Activated CD8-positive, alpha-beta T cell treated with anti-CD3 and anti-CD28 coated beads, Interleukin-2, amount 10 ng/mL, durations not matched to agents 7 days and 5 days (primary cell): ENCODE results near the gene PPP1R13B. TPM values are rescaled to one million over a fixed set of nuclear protein-coding genes. Genes with fewer than 3 reads are reported as not detected.

Source experiments
- ATAC-seq: fragments of 150-1000 bp; cut with Tn5 transposase; one replicate; pipeline ENCODE4 v1.10.0; 2021; ENCODE audit warnings: moderate library complexity
- CTCF ChIA-PET: fragments of 350-600 bp; sonication (Branson Sonifier 250); formaldehyde crosslinking; loops from one replicate; lab custom pipeline; 2021; ENCODE audit warnings: antibody characterized with exemption; lab: Charles Lee
- POLR2A ChIA-PET: fragments of 350-600 bp; sonication (Branson Sonifier 250); formaldehyde crosslinking; loops from one replicate; lab custom pipeline; 2021; ENCODE audit warnings: antibody characterized with exemption; lab: Charles Lee
- DNase-seq: peaks from one replicate; pipeline ENCODE4 v3.0.0-alpha.2; 2020
- H3K27ac Mint-ChIP-seq: one replicate; pipeline ENCODE4 v1.8.0; 2021; ENCODE audit warnings: mild to moderate bottlenecking, mixed read lengths
- H3K27me3 Mint-ChIP-seq: one replicate; pipeline ENCODE4 v1.8.0; 2021; ENCODE audit warnings: low read depth, mixed read lengths
- H3K36me3 Mint-ChIP-seq: one replicate; pipeline ENCODE4 v1.8.0; 2021; ENCODE audit warnings: low read depth, mixed read lengths
- H3K4me1 Mint-ChIP-seq: one replicate; pipeline ENCODE4 v1.8.0; 2021; ENCODE audit warnings: low read depth, mixed read lengths
- H3K4me3 Mint-ChIP-seq: one replicate; pipeline ENCODE4 v1.8.0; 2021; ENCODE audit warnings: mild to moderate bottlenecking, mixed read lengths
- H3K9me3 Mint-ChIP-seq: one replicate; pipeline ENCODE4 v1.8.0; 2022; ENCODE audit warnings: mixed read lengths; ENCODE audit not compliant: insufficient read depth
- total RNA-seq, 2 experiments: library from RNA; stranded (reverse); gene quantifications; one replicate each; pipeline ENCODE4 v1.2.3, GENCODE V29; 2021

Gene PPP1R13B
- total RNA-seq, 2 experiments from 2014 or later, result 11.9 to 12.6 TPM

DNA sequence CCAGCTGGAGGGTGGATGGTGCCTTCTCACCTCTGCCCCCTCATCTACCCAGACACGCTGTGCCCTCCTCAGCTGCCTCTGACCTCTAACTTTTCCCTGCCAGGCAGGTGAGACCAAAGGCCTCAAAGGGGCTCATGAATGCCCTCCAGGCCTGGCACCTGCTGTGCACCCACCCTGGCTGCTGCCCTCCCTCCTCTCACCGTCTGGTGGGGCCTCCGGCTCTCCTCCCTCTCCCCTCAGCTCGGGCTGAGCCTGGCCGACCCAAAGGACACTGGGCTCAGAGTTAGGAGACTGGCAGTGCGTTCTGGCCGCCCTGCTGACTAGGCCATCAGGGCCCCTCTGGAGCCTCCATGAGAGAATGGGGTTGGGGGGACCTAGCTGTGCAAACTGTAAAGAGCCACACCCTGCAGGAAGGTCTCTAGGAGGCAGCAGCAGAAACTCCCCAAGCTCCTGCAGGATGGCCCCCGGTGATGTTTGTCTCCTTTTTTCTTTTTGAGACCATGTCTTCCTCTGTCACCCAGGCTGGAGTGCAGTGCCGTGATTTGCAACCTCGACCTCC, 40.3 kb upstream of the PPP1R13B start:
- Mint-ChIP-seq H3K27me3 (no peaks in the 10 kb centered on the region), H3K27ac (no peak overlapping the region), H3K4me3 (no peak overlapping the region), H3K9me3 (no peaks in the 10 kb centered on the region), H3K36me3 (no peaks in the 10 kb centered on the region), H3K4me1 (no peaks in the 10 kb centered on the region)
- ATAC-seq (no peak), DNase-seq (no peak)
- POLR2A ChIA-PET, result no interaction called here
- CTCF ChIA-PET, result no interaction called here

DNA sequence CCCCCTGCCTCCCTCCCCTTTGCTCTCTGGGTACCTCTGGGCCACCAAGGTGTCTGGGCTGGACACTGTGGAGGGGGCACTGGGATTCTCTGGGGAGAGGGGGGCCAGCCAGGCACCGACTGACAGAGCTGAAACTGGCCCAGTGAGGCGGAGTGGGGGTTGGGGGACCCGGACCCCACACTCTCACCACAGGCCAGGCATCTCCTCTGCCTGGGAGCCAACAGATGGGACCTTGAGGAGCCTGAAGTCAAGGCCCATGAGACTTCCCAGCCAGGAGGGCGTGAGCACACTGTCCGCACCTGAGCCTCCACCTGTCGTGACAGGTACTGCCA, 39.8 kb upstream of the PPP1R13B start:
- H3K4me1 Mint-ChIP-seq, result no peaks in the 10 kb centered on the region
- ChIA-PET CTCF (no interaction called here), POLR2A (no interaction called here)
- DNase-seq (no peak), ATAC-seq (no peak)
- no peak overlapping the region for H3K27ac Mint-ChIP-seq
- H3K27me3 Mint-ChIP-seq, result no peaks in the 10 kb centered on the region
- H3K4me3 Mint-ChIP-seq, result no peak overlapping the region
- H3K9me3 Mint-ChIP-seq, result no peaks in the 10 kb centered on the region
- H3K36me3 Mint-ChIP-seq, result no peaks in the 10 kb centered on the region

DNA sequence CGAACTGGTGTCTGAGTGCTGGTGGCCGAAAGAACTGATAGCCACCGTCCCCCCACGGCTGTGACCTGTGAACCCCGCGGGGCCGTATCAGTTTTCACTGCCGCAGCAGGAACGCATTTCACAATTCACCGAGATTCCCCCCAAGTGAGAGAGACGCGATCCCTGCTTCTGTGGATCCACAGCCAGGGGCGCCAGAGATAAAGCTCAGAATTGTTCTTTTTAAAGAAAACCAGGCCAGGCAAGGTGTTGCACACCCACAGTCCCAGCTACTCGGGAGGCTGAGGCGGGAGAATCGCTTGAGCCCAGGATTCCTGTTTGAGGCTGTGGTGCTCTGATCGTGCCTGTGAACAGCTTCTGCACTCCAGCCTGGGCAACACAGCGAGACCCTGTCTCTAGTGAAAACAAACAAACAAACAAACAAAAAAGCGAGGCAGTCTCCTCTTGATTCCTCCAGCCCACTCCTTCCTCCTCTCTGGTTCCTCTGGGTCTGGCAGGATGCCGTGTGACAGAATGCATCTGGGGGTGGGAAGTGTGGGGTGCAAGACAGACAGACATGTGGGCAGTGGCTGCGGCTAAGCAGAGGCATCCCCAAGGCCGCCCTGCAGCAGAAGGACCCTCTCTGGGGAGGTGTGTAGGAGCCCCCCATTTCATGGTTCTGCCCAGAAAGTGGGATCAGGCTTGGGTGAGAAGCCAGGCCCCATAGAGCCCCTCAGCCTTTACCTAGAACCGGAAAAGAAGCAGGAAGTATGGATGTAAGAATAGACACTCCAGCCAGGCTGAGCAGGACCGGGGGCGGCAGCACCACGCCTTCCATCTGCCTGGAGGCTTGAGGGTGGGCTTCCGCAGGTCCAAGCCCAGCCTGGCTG, 39.2 kb upstream of the PPP1R13B start:
- Mint-ChIP-seq H3K4me3 (no peak overlapping the region), H3K9me3 (no peaks in the 10 kb centered on the region), H3K27ac (no peak overlapping the region), H3K27me3 (no peaks in the 10 kb centered on the region), H3K36me3 (no peaks in the 10 kb centered on the region), H3K4me1 (no peaks in the 10 kb centered on the region)
- POLR2A ChIA-PET, result no interaction called here
- DNase-seq (no peak), ATAC-seq (no peak)
- CTCF ChIA-PET, result interaction anchor here (1.1 kb wide), 1 partner anchor 14 kb away, joined by 4 read pairs; no protein-coding TSS in a partner anchor

DNA sequence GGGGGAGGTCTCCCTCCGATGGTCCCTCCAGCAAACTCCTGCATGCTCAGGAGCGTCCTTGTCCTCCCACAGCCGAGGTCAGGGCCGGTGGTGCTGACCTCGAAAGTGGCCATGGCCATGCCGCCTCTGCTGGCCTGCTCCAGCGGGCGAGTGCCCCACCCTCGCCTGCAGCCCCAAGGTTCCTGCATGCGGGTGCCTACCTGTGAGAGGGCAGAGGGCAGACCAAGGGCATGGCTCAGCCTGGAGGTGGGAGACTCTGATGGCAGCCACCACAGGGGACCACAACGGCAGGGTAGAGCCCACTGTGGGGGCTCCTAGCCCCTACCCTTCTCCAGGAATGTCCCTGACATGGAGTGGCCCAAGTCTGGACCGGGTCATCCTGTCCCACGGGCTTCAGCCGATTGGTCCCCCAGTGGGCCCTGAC, 38.1 kb upstream of the PPP1R13B start:
- H3K4me3 Mint-ChIP-seq, result no peak overlapping the region
- no peaks in the 10 kb centered on the region for H3K9me3 Mint-ChIP-seq
- peaks cover 2% of the 10 kb centered on the region for H3K4me1 Mint-ChIP-seq
- POLR2A ChIA-PET, result no interaction called here
- no peak for ATAC-seq
- no peaks in the 10 kb centered on the region for H3K36me3 Mint-ChIP-seq
- H3K27me3 Mint-ChIP-seq, result no peaks in the 10 kb centered on the region
- no peak overlapping the region for H3K27ac Mint-ChIP-seq
- DNase-seq, result no peak
- CTCF ChIA-PET, result interaction anchor here (1.1 kb wide), 1 partner anchor 15 kb away, joined by 4 read pairs; no protein-coding TSS in a partner anchor

DNA sequence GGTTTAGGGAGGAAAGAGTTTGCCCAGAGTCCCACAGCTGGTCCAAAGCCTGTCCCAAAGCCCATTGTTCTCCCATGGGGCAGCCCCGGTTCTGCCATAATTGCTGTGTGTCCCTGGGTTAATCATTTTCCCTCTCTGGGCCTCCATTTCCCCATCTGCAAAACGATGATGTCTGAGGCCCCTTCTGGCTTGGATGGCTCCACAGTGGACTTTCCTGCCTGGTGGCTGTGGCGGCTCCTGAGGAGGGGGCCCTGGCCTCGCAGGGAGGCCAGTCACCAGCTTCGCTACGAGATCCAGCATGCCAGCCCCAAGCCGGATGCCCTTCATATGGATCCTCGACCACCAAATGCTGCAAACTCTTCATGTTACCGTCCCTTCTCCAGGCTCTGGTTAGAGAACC, 37.5 kb upstream of the PPP1R13B start:
- peaks cover 9% of the 10 kb centered on the region for H3K4me1 Mint-ChIP-seq
- DNase-seq (no peak), ATAC-seq (no peak)
- no peak overlapping the region for H3K27ac Mint-ChIP-seq
- H3K27me3 Mint-ChIP-seq, result no peaks in the 10 kb centered on the region
- no peaks in the 10 kb centered on the region for H3K9me3 Mint-ChIP-seq
- ChIA-PET POLR2A (no interaction called here), CTCF (interaction anchor here (0.6 to 7.4 kb wide), 3 partner anchors 15 to 193 kb away, joined by 3 to 36 read pairs (median 4); no protein-coding TSS in a partner anchor)
- no peak overlapping the region for H3K4me3 Mint-ChIP-seq
- H3K36me3 Mint-ChIP-seq, result no peaks in the 10 kb centered on the region

DNA sequence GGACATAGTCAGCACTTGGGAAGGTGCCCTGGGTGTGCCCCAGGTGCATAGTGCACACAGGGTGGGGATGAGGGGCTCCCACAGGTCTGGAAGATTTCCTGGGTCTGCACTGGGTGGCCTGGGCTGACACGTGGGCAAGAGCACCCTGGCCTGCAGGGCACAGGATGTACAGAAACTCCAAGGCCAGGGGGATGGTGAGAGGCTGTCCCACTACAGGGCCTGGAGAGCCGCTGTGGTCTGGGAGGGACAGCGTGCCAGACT, 35.8 kb upstream of the PPP1R13B start:
- DNase-seq (no peak), ATAC-seq (no peak)
- H3K4me3 Mint-ChIP-seq, result no peak overlapping the region
- ChIA-PET CTCF (interaction anchor here (7.4 kb wide), 1 partner anchor 17 kb away, joined by 36 read pairs; no protein-coding TSS in a partner anchor), POLR2A (no interaction called here)
- no peaks in the 10 kb centered on the region for H3K36me3 Mint-ChIP-seq
- no peaks in the 10 kb centered on the region for H3K27me3 Mint-ChIP-seq
- no peaks in the 10 kb centered on the region for H3K9me3 Mint-ChIP-seq
- peaks cover 15% of the 10 kb centered on the region for H3K4me1 Mint-ChIP-seq
- no peak overlapping the region for H3K27ac Mint-ChIP-seq

DNA sequence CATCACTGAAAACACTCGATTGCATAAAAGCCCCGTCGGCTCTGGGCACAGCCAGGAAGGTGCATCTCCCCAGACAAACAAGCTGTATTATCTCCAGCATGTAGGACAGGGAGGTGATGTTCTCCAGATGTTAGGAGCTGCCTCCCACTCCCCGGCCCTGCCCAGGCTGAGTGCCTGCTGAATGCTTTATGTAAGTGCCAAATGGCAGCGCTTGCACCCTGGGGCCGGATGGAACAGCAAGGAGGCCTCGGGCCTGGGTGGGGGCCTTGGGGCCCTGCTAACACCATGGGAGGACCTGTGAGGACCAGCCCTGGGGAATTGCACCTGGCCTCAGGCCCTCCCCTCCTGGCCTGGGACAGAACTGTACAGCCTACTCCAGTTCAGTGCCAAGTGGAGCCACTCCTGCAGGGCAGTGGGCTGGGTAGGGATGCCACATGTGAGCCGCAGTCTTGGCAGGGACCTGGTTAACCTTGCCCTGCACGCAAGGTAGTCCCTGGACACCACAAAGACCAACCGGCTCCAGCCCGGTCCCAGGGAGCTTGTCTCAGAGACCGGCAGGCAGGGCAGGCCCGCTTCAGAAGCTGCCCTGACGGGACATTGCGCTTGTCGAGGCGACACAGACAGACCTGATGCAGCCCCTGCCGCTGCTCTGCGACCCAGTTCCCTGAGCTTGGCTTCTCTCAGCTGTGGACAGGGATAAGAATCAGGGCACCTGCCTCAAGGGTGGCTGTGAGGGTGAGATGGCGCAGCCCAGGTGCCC, 35.3 kb upstream of the PPP1R13B start:
- H3K9me3 Mint-ChIP-seq, result no peaks in the 10 kb centered on the region
- no peaks in the 10 kb centered on the region for H3K36me3 Mint-ChIP-seq
- no peaks in the 10 kb centered on the region for H3K27me3 Mint-ChIP-seq
- DNase-seq (no peak), ATAC-seq (peak; percentile 27)
- H3K4me1 Mint-ChIP-seq, result peaks cover 15% of the 10 kb centered on the region
- H3K4me3 Mint-ChIP-seq, result no peak overlapping the region
- ChIA-PET CTCF (interaction anchor here (7.4 kb wide), 1 partner anchor 18 kb away, joined by 36 read pairs; no protein-coding TSS in a partner anchor), POLR2A (no interaction called here)
- no peak overlapping the region for H3K27ac Mint-ChIP-seq

DNA sequence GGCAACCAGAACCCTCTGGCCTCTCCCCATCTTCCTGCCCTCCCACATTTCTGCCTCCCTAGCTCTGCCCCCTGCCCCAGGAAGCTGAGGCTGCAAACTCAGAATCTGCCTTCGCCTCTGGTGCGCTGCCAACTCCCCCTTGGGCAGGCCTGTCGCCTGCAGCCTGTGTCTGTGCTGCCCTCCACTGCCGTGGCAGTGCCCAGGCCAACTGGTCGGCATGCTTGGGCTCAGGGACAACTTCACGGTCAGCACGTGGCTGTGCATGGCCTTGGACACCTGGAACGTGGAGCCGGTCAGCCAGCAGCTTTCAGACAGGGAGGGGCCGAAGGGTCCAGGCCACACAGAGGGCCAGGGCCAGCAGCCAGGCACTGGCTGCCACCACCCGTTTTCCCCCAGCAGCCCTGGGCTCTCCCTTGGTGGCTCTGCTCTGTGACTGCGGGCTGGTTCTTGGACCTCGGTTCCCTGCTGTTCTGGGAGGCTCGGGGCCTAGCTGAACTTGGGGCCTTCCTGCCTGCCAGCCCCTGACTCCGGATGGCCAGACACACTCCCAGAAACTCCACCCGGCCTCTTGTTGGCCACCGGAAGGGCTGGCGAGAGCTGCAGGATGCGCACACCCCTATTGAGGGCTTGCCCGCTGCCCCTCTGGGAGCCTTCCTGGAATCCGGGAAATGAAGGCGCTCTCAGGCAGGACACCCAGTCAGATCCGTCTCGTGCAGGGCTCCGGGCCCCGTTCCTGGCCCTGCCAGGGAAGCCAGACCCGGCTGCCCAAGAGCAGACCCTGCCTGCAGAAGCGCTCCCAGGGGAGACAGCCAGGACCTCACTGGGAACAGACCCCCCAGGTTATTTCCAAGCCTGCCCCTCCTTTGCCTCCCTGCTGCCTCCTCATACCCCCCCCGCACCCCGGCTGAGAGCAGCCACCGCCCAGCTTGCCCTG, 34.2 kb upstream of the PPP1R13B start:
- no peak overlapping the region for H3K4me3 Mint-ChIP-seq
- peaks cover 15% of the 10 kb centered on the region for H3K4me1 Mint-ChIP-seq
- CTCF ChIA-PET, result interaction anchor here (0.9 to 7.4 kb wide), 2 partner anchors 19 to 73 kb away, joined by 5 to 36 read pairs; no protein-coding TSS in a partner anchor
- DNase-seq, result no peak
- ATAC-seq, result no peak
- no peaks in the 10 kb centered on the region for H3K27me3 Mint-ChIP-seq
- no peaks in the 10 kb centered on the region for H3K9me3 Mint-ChIP-seq
- H3K27ac Mint-ChIP-seq, result no peak overlapping the region
- H3K36me3 Mint-ChIP-seq, result no peaks in the 10 kb centered on the region
- POLR2A ChIA-PET, result no interaction called here

DNA sequence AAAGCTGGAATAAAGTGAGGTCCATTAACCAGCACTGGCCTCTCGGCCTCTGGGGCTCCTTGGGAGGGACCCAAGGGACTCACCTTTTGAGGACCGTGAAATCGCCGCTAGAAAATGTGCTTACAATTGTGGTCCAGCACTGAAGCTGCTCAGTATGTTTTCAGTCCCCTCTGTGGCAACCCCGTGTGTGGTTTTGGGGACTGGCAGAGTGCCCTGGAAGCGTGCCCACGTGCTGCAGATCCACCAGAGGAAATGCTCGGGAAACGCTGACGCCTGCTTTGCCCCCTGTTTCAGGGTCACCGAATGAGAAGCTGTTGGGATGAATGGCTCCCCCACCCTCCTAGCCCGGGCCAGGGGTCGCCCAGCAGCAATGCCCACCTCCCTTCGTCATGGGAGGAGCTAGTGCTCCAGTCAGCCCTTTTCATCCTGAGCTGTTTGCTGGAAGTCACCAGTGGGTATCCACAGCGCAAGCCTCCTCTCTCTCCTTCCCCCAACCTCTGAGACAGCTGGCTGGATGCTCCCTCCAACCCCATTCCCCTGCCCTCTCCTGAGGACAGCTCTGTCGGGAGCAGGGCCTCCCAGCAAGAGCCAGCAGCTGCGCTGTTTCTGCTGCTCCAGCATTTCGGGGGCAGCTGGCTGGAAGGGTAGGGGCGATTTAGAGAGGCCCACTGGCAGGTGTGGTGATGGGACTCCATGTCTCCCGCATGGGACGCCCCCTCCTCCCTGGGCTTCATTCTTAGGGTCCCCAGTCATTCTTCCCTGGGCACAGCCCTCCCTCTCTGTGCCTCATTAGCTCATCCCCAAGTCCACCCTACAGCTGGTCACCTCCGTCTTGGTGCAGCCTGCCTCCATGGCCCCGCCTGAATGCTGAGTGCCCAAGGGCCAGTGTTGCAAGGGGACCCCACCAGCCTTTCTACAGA, 33.2 kb upstream of the PPP1R13B start:
- ChIA-PET POLR2A (interaction anchor here (0.7 to 0.8 kb wide), 2 partner anchors 8 to 21 kb away, joined by 3 to 4 read pairs; no protein-coding TSS in a partner anchor), CTCF (interaction anchor here (0.9 to 7.4 kb wide), 3 partner anchors 20 to 72 kb away, joined by 5 to 36 read pairs (median 5); no protein-coding TSS in a partner anchor)
- Mint-ChIP-seq H3K27me3 (no peaks in the 10 kb centered on the region), H3K4me3 (peak overlapping the region; percentile 25), H3K27ac (no peak overlapping the region), H3K36me3 (no peaks in the 10 kb centered on the region), H3K9me3 (no peaks in the 10 kb centered on the region), H3K4me1 (peaks cover 15% of the 10 kb centered on the region)
- DNase-seq, result no peak
- no peak for ATAC-seq

DNA sequence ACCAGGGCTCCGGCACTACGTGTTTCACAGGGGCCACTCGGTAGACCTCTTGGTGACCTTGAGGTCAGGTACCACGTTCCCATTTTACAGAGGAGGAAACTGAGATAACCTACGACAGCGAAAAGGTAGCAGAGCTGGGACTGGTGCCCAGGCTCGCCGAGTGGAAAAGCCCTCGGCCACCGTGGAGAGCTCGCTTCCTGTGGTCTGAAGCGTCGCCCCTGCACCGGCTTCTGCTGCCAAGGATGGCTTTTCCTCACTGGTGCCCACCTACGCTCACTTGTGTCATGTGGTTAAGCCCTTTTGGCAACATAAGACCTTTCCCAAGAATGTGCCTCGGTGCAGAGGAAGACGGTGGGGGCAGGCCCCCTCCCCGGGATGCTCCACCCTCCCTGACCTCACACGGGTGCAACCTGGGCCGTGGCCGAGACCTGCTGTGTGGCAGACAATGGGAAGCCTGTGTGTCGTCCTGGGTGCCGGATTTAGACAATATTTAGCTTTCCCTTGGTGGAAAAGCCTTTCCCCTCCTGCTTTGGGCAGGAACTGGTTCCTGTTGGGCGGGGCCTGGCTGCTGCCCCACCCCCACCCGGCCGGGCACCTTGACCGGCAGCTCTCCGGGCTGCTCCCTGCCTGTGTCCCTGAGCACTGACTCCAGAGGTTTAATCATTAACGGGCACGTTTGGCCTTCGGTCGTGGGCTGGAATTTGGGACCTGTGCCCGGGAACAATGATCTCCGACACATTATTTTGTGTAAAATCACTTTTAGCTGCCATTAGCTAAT, 32.4 kb upstream of the PPP1R13B start:
- no peak for ATAC-seq
- peaks cover 19% of the 10 kb centered on the region for H3K4me1 Mint-ChIP-seq
- CTCF ChIA-PET, result interaction anchor here (0.7 to 7.4 kb wide), 3 partner anchors 21 to 72 kb away, joined by 3 to 36 read pairs (median 5); no protein-coding TSS in a partner anchor

More for the DNA sequence above, 32.4 kb upstream of the PPP1R13B start:
- no peak for DNase-seq
- Mint-ChIP-seq H3K36me3 (no peaks in the 10 kb centered on the region), H3K9me3 (no peaks in the 10 kb centered on the region), H3K27ac (no peak overlapping the region), H3K27me3 (no peaks in the 10 kb centered on the region), H3K4me3 (peak overlapping the region; percentile 25)
- POLR2A ChIA-PET, result interaction anchor here (0.8 kb wide), 1 partner anchor 7 kb away, joined by 4 read pairs; no protein-coding TSS in a partner anchor
